ENCODE results near the gene ZBTB7C.
A peak's percentile ranks its signal among the peaks of the same experiment; 100 is the strongest.

Gene ZBTB7C

GRCh38 chr18:48238206-48238605 lies 171.0 kb downstream of the ZBTB7C start:
- Histone ChIP-seq H3K27ac (ENCODE audit: low read depth, low read length) (no peak overlapping the region), H3K27me3 (ENCODE audit: low read length) (peaks cover 3% of the 10 kb centered on the region; the same call in 1 of the 2 replicates), H3F3A (ENCODE audit: insufficient read depth) (no peaks in the 10 kb centered on the region), H3K4me3 (ENCODE audit: insufficient read depth, low read length, poor library complexity, severe bottlenecking) (no peak overlapping the region), H3K9ac (ENCODE audit: low read length) (no peak overlapping the region), H3K4me2 (ENCODE audit: low read depth, low read length, poor library complexity, severe bottlenecking) (no peak overlapping the region), H3K79me2 (ENCODE audit: insufficient read depth, low read length) (no peaks in the 10 kb centered on the region), H2AFZ (ENCODE audit: low read depth, low read length, severe bottlenecking) (no peak overlapping the region), H3K9me2 (replicated peaks; ENCODE audit: insufficient read depth, low read length) (no peaks in the 10 kb centered on the region), H3K36me3 (ENCODE audit: low read length) (no peaks in the 10 kb centered on the region), H3K9me3 (ENCODE audit: insufficient read depth, low read length) (no peaks in the 10 kb centered on the region), H4K20me1 (ENCODE audit: low read depth, low read length) (peaks cover 4% of the 10 kb centered on the region; the same call in 1 of the 2 replicates)
- TF ChIP-seq CTCF (IDR thresholded peaks at IDR 0.05; ENCODE audit: insufficient read depth, low read length, poor library complexity, severe bottlenecking) (no peak), EZH2phosphoT487 (conservative IDR thresholded peaks at IDR 0.05; ENCODE audit: low read length) (no peak)

DNA sequence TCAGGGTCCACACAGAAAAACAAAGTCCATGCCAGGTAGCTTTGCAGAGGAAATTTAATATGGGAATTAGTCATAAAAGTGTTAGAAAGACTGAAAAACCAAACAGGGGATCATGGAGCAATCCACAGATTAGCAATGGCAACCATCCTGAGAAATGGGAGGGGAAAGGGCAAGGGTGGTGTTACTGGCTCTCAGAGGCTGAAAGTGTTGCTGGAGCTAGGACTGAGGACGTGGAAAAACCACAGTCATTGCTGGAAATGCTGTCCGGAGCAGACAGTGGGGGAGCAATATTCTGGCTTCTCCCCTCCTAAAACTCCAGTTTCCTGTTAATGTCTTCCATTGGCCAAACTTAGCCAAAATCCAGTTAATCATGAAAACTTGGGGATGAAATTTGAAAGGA lies 172.4 kb downstream of the ZBTB7C start:
- Histone ChIP-seq H2AFZ (ENCODE audit: low read depth, low read length, severe bottlenecking) (no peak overlapping the region), H3K9me2 (replicated peaks; ENCODE audit: insufficient read depth, low read length) (no peaks in the 10 kb centered on the region), H3K79me2 (ENCODE audit: insufficient read depth, low read length) (no peaks in the 10 kb centered on the region), H3K27me3 (ENCODE audit: low read length) (peaks cover 3% of the 10 kb centered on the region; the same call in 1 of the 2 replicates), H3K36me3 (ENCODE audit: low read length) (no peaks in the 10 kb centered on the region), H3K27ac (ENCODE audit: low read depth, low read length) (no peak overlapping the region), H3F3A (ENCODE audit: insufficient read depth) (no peaks in the 10 kb centered on the region), H3K9me3 (ENCODE audit: insufficient read depth, low read length) (no peaks in the 10 kb centered on the region), H3K4me2 (ENCODE audit: low read depth, low read length, poor library complexity, severe bottlenecking) (no peak overlapping the region), H3K9ac (ENCODE audit: low read length) (no peak overlapping the region), H3K4me3 (ENCODE audit: insufficient read depth, low read length, poor library complexity, severe bottlenecking) (no peak overlapping the region), H4K20me1 (ENCODE audit: low read depth, low read length) (peaks cover 4% of the 10 kb centered on the region; the same call in 1 of the 2 replicates)
- no peak for TF ChIP-seq EZH2phosphoT487 (conservative IDR thresholded peaks at IDR 0.05; ENCODE audit: low read length)
- TF ChIP-seq CTCF (IDR thresholded peaks at IDR 0.05; ENCODE audit: insufficient read depth, low read length, poor library complexity, severe bottlenecking): no peak

DNA sequence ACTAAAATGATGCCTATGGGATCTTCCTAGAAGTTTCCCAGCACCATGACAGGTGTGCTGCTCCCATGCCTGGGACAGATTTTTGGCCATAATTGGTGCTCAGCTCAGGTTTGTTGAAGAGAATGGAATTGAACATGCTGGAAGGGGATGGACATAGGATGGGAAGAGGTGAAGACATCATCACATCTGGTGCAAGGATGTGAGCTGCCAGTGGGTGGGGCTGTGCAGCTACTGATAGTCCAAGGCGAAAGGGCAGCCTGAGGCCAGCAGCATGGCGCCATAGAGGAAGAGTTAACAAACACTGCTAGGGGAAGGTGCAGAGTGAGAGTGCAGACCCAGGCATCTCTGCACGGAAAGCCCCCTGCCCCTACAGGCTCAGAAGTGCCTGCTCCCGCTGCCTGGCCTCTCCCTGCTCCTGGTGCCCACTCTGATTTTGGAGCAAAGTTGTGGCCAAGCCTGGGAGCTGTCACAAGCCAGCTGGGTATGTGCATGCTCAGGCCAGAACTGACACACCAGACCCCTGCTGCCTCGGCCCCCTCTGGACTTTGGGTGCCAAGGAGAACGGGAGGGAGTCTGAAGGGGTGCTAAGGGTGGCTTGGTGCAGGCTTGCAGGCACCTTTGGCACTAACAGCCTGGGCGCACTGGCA lies 178.6 kb downstream of the ZBTB7C start:
- Histone ChIP-seq H3K4me3 (ENCODE audit: insufficient read depth, low read length, poor library complexity, severe bottlenecking) (no peak overlapping the region), H3K27me3 (ENCODE audit: low read length) (peaks cover 3% of the 10 kb centered on the region; the same call in 1 of the 2 replicates), H3K36me3 (ENCODE audit: low read length) (no peaks in the 10 kb centered on the region), H3K9me3 (ENCODE audit: insufficient read depth, low read length) (no peaks in the 10 kb centered on the region), H3K9me2 (replicated peaks; ENCODE audit: insufficient read depth, low read length) (no peaks in the 10 kb centered on the region), H3K79me2 (ENCODE audit: insufficient read depth, low read length) (no peaks in the 10 kb centered on the region), H3K9ac (ENCODE audit: low read length) (no peak overlapping the region), H3K27ac (ENCODE audit: low read depth, low read length) (no peak overlapping the region), H3K4me2 (ENCODE audit: low read depth, low read length, poor library complexity, severe bottlenecking) (no peak overlapping the region), H3F3A (ENCODE audit: insufficient read depth) (no peaks in the 10 kb centered on the region), H2AFZ (ENCODE audit: low read depth, low read length, severe bottlenecking) (no peak overlapping the region), H4K20me1 (ENCODE audit: low read depth, low read length) (peaks cover 4% of the 10 kb centered on the region; the same call in 1 of the 2 replicates)
- TF ChIP-seq EZH2phosphoT487 (conservative IDR thresholded peaks at IDR 0.05; ENCODE audit: low read length) (no peak), CTCF (IDR thresholded peaks at IDR 0.05; ENCODE audit: insufficient read depth, low read length, poor library complexity, severe bottlenecking) (peak; percentile 35)

Measured in SU-DHL-6 (cell line).